Adrenal gland (tissue), 5 donors: ENCODE measurements around the gene HS3ST1.

Experiments used
- CTCF ChIP-seq, 6 experiments: fragments of 450-650 bp in 4 of 6; fragments of 200-600 bp in 2 of 6; sonication (generic) in 1 of 6; IDR thresholded peaks; 1 replicate in 5 of 6; 2 replicates in 1 of 6; pipeline versions ENCODE4 v1.5.1 to v1.8.0; 2016 to 2021; ENCODE audit warnings: antibody characterized with exemption in 6 of 6, mild to moderate bottlenecking in 2 of 6, moderate library complexity in 1 of 6
- POLR2A ChIP-seq, 2 donors: fragments of 450-650 bp; IDR thresholded peaks; one replicate each; pipeline ENCODE4 v1.6.1; 2017; ENCODE audit warnings: antibody characterized with exemption in 2 of 2, mild to moderate bottlenecking in 2 of 2, moderate library complexity in 1 of 2
- donor health status: DM: no; HTN: no; CAD: no.

GRCh38 chr4:11402192-11402591, 26.5 kb downstream of the HS3ST1 start:
- TF ChIP-seq CTCF (IDR thresholded peaks at IDR 0.05) (no peak), POLR2A (IDR thresholded peaks at IDR 0.05) (no peak)
